Measurements from ENCODE around the gene TMPRSS3. TPM values are rescaled to one million over a fixed set of nuclear protein-coding genes. Genes with fewer than 3 reads are reported as not detected.
A peak's percentile ranks its signal among the peaks of the same experiment; 100 is the strongest.

The TMPRSS3 gene
- total RNA-seq, 1 donor = not detected

GRCh38 chr21:42414928-42415769 is 19.3 kb upstream of the TMPRSS3 start:
- peak; percentile 46 for DNase-seq (ENCODE audit: low read depth)
- TF ChIP-seq, protein P1, sequence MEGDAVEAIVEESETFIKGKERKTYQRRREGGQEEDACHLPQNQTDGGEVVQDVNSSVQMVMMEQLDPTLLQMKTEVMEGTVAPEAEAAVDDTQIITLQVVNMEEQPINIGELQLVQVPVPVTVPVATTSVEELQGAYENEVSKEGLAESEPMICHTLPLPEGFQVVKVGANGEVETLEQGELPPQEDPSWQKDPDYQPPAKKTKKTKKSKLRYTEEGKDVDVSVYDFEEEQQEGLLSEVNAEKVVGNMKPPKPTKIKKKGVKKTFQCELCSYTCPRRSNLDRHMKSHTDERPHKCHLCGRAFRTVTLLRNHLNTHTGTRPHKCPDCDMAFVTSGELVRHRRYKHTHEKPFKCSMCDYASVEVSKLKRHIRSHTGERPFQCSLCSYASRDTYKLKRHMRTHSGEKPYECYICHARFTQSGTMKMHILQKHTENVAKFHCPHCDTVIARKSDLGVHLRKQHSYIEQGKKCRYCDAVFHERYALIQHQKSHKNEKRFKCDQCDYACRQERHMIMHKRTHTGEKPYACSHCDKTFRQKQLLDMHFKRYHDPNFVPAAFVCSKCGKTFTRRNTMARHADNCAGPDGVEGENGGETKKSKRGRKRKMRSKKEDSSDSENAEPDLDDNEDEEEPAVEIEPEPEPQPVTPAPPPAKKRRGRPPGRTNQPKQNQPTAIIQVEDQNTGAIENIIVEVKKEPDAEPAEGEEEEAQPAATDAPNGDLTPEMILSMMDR (IDR thresholded peaks at IDR 0.05; ENCODE audit: insufficient read depth, low read depth, low read length) = no peak
- no peak overlapping the region for H3K4me3 ChIP-seq (ENCODE audit: low read depth, low read length)

GRCh38 chr21:42414553-42414927 is 18.7 kb upstream of the TMPRSS3 start:
- DNase-seq (ENCODE audit: low read depth) = no peak
- H3K4me3 ChIP-seq (ENCODE audit: low read depth, low read length) = no peak overlapping the region
- TF ChIP-seq, protein P1 (IDR thresholded peaks at IDR 0.05; ENCODE audit: insufficient read depth, low read depth, low read length) = no peak

DNA sequence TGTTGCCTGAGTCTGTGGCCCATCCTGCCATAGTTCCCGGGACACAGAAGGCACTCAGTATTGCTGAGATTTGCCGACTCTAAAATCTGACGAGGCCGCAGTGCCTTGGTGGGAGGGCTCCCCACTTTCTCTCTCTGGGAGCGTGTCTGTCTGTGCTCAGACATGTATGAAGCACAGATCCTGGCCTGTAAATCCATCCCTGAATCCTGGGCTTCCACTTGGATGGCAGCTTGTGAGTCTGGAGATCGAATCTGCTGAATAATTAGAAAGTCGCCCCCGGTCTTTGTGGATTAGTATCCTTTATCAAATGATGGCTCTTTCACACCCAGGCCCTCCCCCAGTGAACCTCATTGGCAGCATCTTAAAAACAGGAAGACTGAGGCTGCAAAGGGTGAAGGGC is 18.2 kb upstream of the TMPRSS3 start:
- DNase-seq (ENCODE audit: low read depth) = no peak
- TF ChIP-seq, protein P1 (IDR thresholded peaks at IDR 0.05; ENCODE audit: insufficient read depth, low read depth, low read length) = no peak
- no peak overlapping the region for H3K4me3 ChIP-seq (ENCODE audit: low read depth, low read length)

DNA sequence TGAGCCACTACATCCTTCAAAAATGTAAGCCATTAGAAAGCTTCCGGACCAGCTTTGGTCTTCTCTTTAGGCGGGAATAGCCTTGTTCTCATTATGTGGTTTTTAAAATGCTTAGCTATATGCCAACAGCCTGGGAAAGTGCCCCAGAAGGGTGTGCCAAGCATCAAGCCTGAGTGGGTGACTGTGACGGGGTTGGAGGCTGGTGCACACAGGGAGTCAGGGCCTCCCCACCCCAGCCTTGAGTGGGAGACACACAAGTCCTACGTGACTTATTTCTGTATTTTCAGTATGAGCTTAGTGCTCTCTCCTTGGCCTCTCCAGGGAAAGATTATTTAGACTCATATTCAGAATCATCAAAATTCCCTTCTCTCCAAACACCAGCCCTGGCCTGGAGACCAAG is 17.6 kb upstream of the TMPRSS3 start:
- no peak for DNase-seq (ENCODE audit: low read depth)
- TF ChIP-seq, protein P1 (IDR thresholded peaks at IDR 0.05; ENCODE audit: insufficient read depth, low read depth, low read length) = no peak
- no peak overlapping the region for H3K4me3 ChIP-seq (ENCODE audit: low read depth, low read length)

GRCh38 chr21:42413093-42413492 is 17.2 kb upstream of the TMPRSS3 start:
- no peak overlapping the region for H3K4me3 ChIP-seq (ENCODE audit: low read depth, low read length)
- TF ChIP-seq, protein P1 (IDR thresholded peaks at IDR 0.05; ENCODE audit: insufficient read depth, low read depth, low read length) = no peak
- DNase-seq (ENCODE audit: low read depth) = no peak

DNA sequence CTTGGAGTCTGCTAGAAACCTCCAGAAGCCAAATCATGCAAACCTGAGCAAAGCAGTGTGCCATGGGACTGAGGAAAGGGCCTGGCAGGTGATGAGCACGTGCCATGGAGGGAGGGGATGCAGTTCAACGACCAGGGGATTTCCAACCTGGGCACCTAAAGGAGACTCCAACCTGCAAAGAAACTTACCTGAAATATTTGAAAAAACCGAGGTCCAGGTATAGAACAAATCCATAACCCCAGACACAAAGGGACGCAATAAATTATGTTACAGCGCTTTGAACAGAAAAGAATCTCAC is 16.7 kb upstream of the TMPRSS3 start:
- TF ChIP-seq, protein P1 (IDR thresholded peaks at IDR 0.05; ENCODE audit: insufficient read depth, low read depth, low read length) = no peak
- H3K4me3 ChIP-seq (ENCODE audit: low read depth, low read length) = no peak overlapping the region
- DNase-seq (ENCODE audit: low read depth) = no peak

All from fibroblast of villous mesenchyme (primary cell).